ENCODE results near the gene POLR2F. TPM values are rescaled to one million over a fixed set of nuclear protein-coding genes. Genes with fewer than 3 reads are reported as not detected.

POLR2F gene
- total and polyA plus RNA-seq, 9 of the 15 experiments (the other 6 are each of a cell fraction or from before 2014, with no cell fraction given), result 98.9 to 410 (median 168) TPM

GRCh38 chr22:37931893-37932389, 21.6 kb upstream of the POLR2F start:
- no peaks in the 10 kb centered on the region for H3K27me3 ChIP-seq (ENCODE audit: control insufficient read depth in 2 of 2, insufficient read depth in 2 of 2, low read length in 2 of 2)
- intact Hi-C loops (cut with micrococcal nuclease) (no loop called here), in situ Hi-C loops (cut with MboI) (no loop called here)
- no peak overlapping the region for H3K4me3 ChIP-seq
- ChIA-PET CTCF (ENCODE audit: low intra/inter-chr PET ratio) (no interaction called here), POLR2A (interaction anchor here (0.5 to 2.0 kb wide), 3 partner anchors 22 to 370 kb away, joined by 3 to 4 read pairs (median 4); no protein-coding TSS in a partner anchor)
- BruUV-seq (replicated peaks), result no TSS peak
- 80% methylated on average over 4 of the region's 6 CpGs for WGBS (ENCODE audit: insufficient coverage, low coverage, missing lambda C conversion rate)
- no peak for FAIRE-seq
- no peak for ATAC-seq
- H3K9me3 ChIP-seq (replicated peaks; ENCODE audit: control insufficient read depth, insufficient read depth, low read depth, low read length), result no peaks in the 10 kb centered on the region
- no peaks in the 10 kb centered on the region for H3K9me1 ChIP-seq (ENCODE audit: control insufficient read depth, insufficient read depth, low read length)
- TF ChIP-seq, protein P1, sequence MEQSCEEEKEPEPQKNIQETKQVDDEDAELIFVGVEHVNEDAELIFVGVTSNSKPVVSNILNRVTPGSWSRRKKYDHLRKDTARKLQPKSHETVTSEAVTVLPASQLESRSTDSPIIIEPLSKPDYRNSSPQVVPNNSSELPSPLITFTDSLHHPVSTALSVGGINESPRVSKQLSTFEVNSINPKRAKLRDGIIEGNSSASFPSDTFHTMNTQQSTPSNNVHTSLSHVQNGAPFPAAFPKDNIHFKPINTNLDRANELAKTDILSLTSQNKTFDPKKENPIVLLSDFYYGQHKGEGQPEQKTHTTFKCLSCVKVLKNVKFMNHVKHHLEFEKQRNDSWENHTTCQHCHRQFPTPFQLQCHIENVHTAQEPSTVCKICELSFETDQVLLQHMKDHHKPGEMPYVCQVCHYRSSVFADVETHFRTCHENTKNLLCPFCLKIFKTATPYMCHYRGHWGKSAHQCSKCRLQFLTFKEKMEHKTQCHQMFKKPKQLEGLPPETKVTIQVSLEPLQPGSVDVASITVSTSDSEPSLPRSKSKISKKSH (CRISPR knock-in tag; IDR thresholded peaks at IDR 0.05), result no peak
- TF ChIP-seq KLF10 (CRISPR knock-in tag; IDR thresholded peaks at IDR 0.05), result no peak
- no peak for TF ChIP-seq SMARCA5 (IDR thresholded peaks at IDR 0.05)
- TF ChIP-seq SRF (CRISPR knock-in tag; IDR thresholded peaks at IDR 0.05), result no peak
- no peak for TF ChIP-seq ZNF324 (CRISPR knock-in tag; IDR thresholded peaks at IDR 0.05)
- TF ChIP-seq XRCC4 (IDR thresholded peaks at IDR 0.05; ENCODE audit: extremely low read depth, insufficient read depth, insufficient read length), result no peak
- no peak for TF ChIP-seq TFAM (CRISPR knock-in tag; conservative IDR thresholded peaks at IDR 0.05)
- no peak for TF ChIP-seq ZNF655 (CRISPR knock-in tag; IDR thresholded peaks at IDR 0.05)
- TF ChIP-seq HLTF (IDR thresholded peaks at IDR 0.05), result no peak
- no peak for TF ChIP-seq ATF3 (IDR thresholded peaks at IDR 0.05)
- TF ChIP-seq ATF3 (CRISPR knock-in tag; conservative IDR thresholded peaks at IDR 0.05), result no peak
- H3K4me1 ChIP-seq (replicated peaks in 1 of 2; ENCODE audit: control insufficient read depth in 2 of 2, insufficient read depth in 2 of 2, low read length in 2 of 2), result peaks cover 9 to 28% of the 10 kb centered on the region in 2 experiments; a peak in 4 of 5 replicates
- no peak for DNase-seq (ENCODE audit: extremely low read depth in 1 of 4, low spot score in 3 of 4)
- H3K79me2 ChIP-seq (ENCODE audit: control insufficient read depth, insufficient read depth, low read length), result no peaks in the 10 kb centered on the region
- H3K27ac ChIP-seq (ENCODE audit: extremely low read depth, low read depth, low read length), result no peak overlapping the region
- no peak overlapping the region for H3K4me2 ChIP-seq (ENCODE audit: insufficient read depth, low read length)
- peaks cover 11% of the 10 kb centered on the region; the same call in 1 of the 3 replicates for H3K36me3 ChIP-seq (ENCODE audit: control insufficient read depth, insufficient read depth, low read length)
- H3K9ac ChIP-seq (ENCODE audit: insufficient read depth in 1 of 2, low read depth in 2 of 2, low read length in 2 of 2), result no peak overlapping the region; a peak in 1 of 4 replicates
- no peaks in the 10 kb centered on the region for H4K20me1 ChIP-seq (replicated peaks; ENCODE audit: control insufficient read depth, insufficient read depth, low read length)
- no peak overlapping the region for H2AFZ ChIP-seq (ENCODE audit: low read depth, low read length)
